Measurements from ENCODE around the gene SLC12A5.
A peak's percentile ranks its signal among the peaks of the same experiment; 100 is the strongest.

Gene SLC12A5

DNA sequence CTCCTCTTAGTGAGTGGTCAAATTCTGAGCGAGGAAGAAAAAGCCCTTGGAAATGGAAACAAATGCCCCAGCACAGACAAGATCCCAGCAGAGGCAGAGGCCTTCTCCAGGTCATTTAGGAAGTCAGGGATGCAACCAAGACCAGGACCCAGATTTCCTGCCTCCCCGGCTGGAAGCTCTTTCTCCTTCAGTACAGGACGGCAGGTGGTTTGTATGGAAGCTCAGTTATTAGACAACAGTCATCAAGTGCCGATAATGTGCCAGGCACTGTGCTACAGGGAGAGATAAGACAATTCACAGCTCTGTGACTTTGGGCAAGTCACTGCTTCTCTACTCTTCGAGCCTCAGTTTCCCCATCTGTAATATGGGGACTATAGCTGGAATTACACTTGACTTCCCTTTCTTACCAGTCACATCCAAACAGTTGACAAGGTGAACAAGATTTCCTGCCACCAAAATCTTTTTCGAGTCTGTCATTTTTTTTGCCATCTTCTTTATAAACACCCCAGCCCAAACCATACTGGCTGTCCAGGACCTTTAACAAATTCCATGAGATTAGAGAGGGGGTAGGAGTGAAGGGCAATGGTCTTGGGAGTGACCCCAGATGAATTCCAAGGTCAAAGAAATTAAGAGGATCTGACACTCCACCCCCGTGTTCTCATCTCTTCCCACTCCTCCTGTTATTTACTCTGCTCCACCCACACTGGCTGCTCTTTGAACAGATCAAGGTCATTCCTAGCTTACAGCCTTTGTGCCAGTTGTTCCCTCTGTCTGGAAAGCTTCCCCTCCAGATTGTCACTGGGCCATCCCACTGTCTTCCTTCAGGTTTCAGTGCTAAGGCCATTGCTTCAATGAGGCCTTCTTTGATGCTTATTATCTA is 14.3 kb upstream of the SLC12A5 start:
- no peak overlapping the region for H3K4me3 ChIP-seq
- H3K27me3 ChIP-seq, result peaks cover 50% of the 10 kb centered on the region
- peak overlapping the region; percentile 82 for H3K4me2 ChIP-seq
- H3K27ac ChIP-seq, result no peak overlapping the region
- peaks cover 33% of the 10 kb centered on the region for H3K9me3 ChIP-seq
- H4K20me1 ChIP-seq, result peaks cover 52% of the 10 kb centered on the region
- peaks cover 7% of the 10 kb centered on the region; the same call in 1 of the 2 replicates for H3K36me3 ChIP-seq
- no peak for TF ChIP-seq Cebpa-rat (IDR thresholded peaks at IDR 0.05)
- H3K9ac ChIP-seq, result no peak overlapping the region
- H3K4me1 ChIP-seq, result peaks cover 54% of the 10 kb centered on the region

GRCh38 chr20:46017272-46017671 is 11.7 kb upstream of the SLC12A5 start:
- Histone ChIP-seq H3K4me2 (peak overlapping the region; percentile 77), H3K9ac (no peak overlapping the region), H4K20me1 (peaks cover 26% of the 10 kb centered on the region), H3K9me3 (peaks cover 11% of the 10 kb centered on the region), H3K27me3 (peaks cover 25% of the 10 kb centered on the region), H3K36me3 (peaks cover 7% of the 10 kb centered on the region; the same call in 1 of the 2 replicates), H3K27ac (no peak overlapping the region), H3K4me1 (peaks cover 60% of the 10 kb centered on the region), H3K4me3 (peak overlapping the region; percentile 1; the same call in 1 of the 2 replicates)
- no peak for TF ChIP-seq Cebpa-rat (IDR thresholded peaks at IDR 0.05)

- Histone ChIP-seq H3K9ac (no peak overlapping the region), H3K4me2 (peak overlapping the region; percentile 77), H3K4me1 (peaks cover 65% of the 10 kb centered on the region), H3K4me3 (0 out of 2 replicates have a peak overlapping the region, but pooled peaks have one; percentile 13), H3K27ac (peak overlapping the region; percentile 21; the same call in 1 of the 2 replicates), H3K36me3 (peaks cover 7% of the 10 kb centered on the region; the same call in 1 of the 2 replicates), H3K9me3 (peaks cover 10% of the 10 kb centered on the region), H3K27me3 (peaks cover 16% of the 10 kb centered on the region), H4K20me1 (peaks cover 20% of the 10 kb centered on the region)
- no peak for TF ChIP-seq Cebpa-rat (IDR thresholded peaks at IDR 0.05)
Measured at GRCh38 chr20:46018112-46018511, 10.9 kb upstream of the SLC12A5 start.

- Histone ChIP-seq H3K27me3 (peaks cover 11% of the 10 kb centered on the region), H3K4me3 (0 out of 2 replicates have a peak overlapping the region, but pooled peaks have one; percentile 13), H3K4me1 (peaks cover 61% of the 10 kb centered on the region), H3K9me3 (peaks cover 10% of the 10 kb centered on the region), H3K4me2 (peak overlapping the region; percentile 77), H4K20me1 (peaks cover 20% of the 10 kb centered on the region), H3K9ac (no peak overlapping the region; the same call in 1 of the 2 replicates), H3K27ac (peak overlapping the region; percentile 21; the same call in 1 of the 2 replicates), H3K36me3 (peaks cover 7% of the 10 kb centered on the region; the same call in 1 of the 2 replicates)
- TF ChIP-seq Cebpa-rat (IDR thresholded peaks at IDR 0.05), result no peak
Measured at GRCh38 chr20:46018611-46019010, 10.4 kb upstream of the SLC12A5 start.

DNA sequence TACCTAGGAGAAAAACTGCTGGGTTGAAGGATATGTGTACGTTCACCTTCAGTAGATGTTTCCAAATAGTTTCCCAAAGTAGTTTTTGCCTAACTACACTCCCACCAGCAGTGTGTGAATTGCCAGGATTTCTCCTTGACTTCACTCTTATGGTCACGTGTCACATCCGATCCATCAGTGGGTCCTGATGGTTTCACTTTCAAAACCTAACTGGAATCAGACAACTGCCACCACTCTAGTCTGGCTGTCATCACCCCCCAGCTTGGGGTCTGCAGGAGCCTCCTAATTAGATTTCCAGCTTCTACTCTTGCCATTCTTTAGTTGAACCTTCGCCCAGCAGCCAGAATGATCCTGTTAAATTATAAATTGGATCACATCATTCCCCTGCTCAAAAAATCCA is 8.5 kb upstream of the SLC12A5 start:
- Histone ChIP-seq H4K20me1 (peaks cover 27% of the 10 kb centered on the region), H3K4me1 (peaks cover 51% of the 10 kb centered on the region), H3K36me3 (peaks cover 7% of the 10 kb centered on the region; the same call in 1 of the 2 replicates), H3K9ac (peak overlapping the region; percentile 20; the same call in 1 of the 2 replicates), H3K4me3 (peak overlapping the region; percentile 71), H3K27me3 (no peaks in the 10 kb centered on the region), H3K9me3 (peaks cover 10% of the 10 kb centered on the region), H3K27ac (peak overlapping the region; percentile 53; the same call in 1 of the 2 replicates), H3K4me2 (peak overlapping the region; percentile 88)
- no peak for TF ChIP-seq Cebpa-rat (IDR thresholded peaks at IDR 0.05)

DNA sequence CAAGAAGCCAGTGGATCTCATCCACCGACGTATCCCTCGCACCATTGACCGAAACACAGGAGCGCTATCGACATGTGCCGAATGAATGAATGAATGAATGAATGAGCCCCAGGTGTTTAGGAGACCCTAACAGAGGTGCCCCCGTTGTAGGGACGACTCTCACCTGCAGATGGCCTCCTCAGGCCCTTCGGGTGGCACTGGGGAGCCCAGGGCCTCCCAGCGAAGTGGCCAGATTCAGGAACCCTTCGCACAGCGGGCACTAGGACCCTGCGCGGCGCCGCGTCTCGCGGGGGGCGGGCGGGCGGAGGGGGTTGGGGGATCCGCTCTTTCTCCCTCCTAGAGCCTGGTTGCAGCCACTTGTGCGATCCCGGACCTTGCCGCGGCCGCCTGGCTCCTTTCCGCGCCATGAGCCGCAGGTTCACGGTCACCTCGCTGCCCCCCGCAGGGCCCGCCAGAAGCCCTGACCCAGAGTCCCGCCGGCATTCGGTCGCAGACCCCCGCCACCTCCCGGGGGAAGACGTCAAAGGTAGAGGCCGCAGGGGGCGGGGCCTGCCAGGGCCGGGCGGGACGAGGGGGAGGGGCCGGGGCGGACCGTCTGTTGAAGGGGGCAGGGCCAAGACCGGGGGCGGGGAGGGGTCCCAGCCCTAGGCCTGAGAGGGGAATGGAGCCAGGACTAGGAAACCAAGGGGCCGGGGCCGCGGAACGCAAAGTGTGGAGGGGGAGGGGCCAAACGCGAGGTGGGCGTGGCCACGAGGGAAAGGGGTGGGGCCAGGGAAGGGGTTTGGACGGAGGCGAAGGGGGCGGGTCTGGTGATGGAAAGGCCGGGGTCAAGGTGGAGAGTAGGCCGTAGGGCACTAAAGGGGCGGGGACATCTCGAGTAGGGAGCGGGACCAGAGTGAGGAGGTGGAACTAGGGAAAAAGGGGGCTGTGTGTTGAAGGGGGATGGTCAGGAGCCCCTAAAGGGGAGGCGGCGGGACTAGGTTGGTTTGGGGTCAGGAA is 7.4 kb upstream of the SLC12A5 start:
- H3K9me3 ChIP-seq, result peaks cover 10% of the 10 kb centered on the region
- peak overlapping the region; percentile 53 for H3K27ac ChIP-seq
- no peak for TF ChIP-seq Cebpa-rat (IDR thresholded peaks at IDR 0.05)
- peaks cover 51% of the 10 kb centered on the region for H3K4me1 ChIP-seq
- H3K4me3 ChIP-seq, result peak overlapping the region; percentile 71
- peaks cover 7% of the 10 kb centered on the region; the same call in 1 of the 2 replicates for H3K36me3 ChIP-seq
- H4K20me1 ChIP-seq, result peaks cover 38% of the 10 kb centered on the region
- H3K4me2 ChIP-seq, result peak overlapping the region; percentile 98
- no peaks in the 10 kb centered on the region for H3K27me3 ChIP-seq
- H3K9ac ChIP-seq, result peak overlapping the region; percentile 70

DNA sequence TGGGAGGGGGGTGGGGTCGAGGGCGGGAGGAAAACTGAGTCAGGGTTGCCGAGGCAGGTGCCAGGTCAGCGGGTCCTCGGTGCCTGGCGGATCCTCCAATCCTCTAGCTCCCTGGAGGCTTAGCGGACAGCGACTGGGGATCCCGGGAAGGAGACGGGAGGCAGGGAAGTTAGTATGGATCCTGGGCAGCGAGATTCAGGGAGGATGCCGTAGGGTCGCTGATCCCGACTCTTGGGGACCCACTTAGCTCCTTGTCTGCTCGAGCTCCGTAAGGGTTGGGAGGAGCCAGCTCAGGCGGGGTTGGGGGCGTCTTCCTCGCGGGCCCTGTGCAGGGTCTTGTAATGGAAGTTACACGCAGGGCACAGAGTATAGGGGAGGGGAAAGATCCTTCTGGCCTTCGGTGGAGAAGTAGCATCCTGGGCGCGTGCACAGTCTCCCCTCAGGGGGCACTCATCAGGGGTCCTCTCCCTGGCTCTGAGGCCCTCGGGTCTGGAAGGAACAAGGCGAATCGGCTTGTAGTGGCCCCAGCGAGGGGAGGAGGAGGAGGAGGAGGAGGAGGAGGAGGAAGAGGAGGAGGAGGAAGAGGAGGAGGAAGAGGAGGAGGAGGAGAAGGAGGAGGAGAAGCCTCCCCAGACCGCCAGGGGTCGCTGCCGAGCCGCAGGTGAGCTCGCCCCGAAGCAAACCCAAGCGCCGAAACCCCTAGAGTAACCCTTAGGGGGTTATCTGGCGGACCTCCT is 6.4 kb upstream of the SLC12A5 start:
- Histone ChIP-seq H3K9me3 (peaks cover under 1% of the 10 kb centered on the region; the same call in 1 of the 2 replicates), H3K9ac (no peak overlapping the region), H3K4me3 (peak overlapping the region; percentile 71), H3K4me2 (peak overlapping the region; percentile 98), H3K36me3 (peaks cover under 1% of the 10 kb centered on the region; the same call in 1 of the 2 replicates), H3K27ac (no peak overlapping the region), H4K20me1 (peaks cover 47% of the 10 kb centered on the region), H3K27me3 (no peaks in the 10 kb centered on the region), H3K4me1 (peaks cover 43% of the 10 kb centered on the region)
- no peak for TF ChIP-seq Cebpa-rat (IDR thresholded peaks at IDR 0.05)

GRCh38 chr20:46023148-46023484 is 5.9 kb upstream of the SLC12A5 start:
- Histone ChIP-seq H3K36me3 (no peaks in the 10 kb centered on the region), H3K4me2 (peak overlapping the region; percentile 98), H4K20me1 (peaks cover 52% of the 10 kb centered on the region)

More at GRCh38 chr20:46023148-46023484, 5.9 kb upstream of the SLC12A5 start:
- Histone ChIP-seq H3K9me3 (no peaks in the 10 kb centered on the region), H3K27me3 (no peaks in the 10 kb centered on the region), H3K9ac (no peak overlapping the region), H3K27ac (no peak overlapping the region), H3K4me3 (no peak overlapping the region), H3K4me1 (peaks cover 37% of the 10 kb centered on the region)
- TF ChIP-seq Cebpa-rat (IDR thresholded peaks at IDR 0.05), result no peak
